ENCODE data around the gene SSR2. TPM values are rescaled to one million over a fixed set of nuclear protein-coding genes. Genes with fewer than 3 reads are reported as not detected.

The SSR2 gene
- total and polyA plus RNA-seq, 8 donors = 67.1 to 354 (median 232) TPM

DNA sequence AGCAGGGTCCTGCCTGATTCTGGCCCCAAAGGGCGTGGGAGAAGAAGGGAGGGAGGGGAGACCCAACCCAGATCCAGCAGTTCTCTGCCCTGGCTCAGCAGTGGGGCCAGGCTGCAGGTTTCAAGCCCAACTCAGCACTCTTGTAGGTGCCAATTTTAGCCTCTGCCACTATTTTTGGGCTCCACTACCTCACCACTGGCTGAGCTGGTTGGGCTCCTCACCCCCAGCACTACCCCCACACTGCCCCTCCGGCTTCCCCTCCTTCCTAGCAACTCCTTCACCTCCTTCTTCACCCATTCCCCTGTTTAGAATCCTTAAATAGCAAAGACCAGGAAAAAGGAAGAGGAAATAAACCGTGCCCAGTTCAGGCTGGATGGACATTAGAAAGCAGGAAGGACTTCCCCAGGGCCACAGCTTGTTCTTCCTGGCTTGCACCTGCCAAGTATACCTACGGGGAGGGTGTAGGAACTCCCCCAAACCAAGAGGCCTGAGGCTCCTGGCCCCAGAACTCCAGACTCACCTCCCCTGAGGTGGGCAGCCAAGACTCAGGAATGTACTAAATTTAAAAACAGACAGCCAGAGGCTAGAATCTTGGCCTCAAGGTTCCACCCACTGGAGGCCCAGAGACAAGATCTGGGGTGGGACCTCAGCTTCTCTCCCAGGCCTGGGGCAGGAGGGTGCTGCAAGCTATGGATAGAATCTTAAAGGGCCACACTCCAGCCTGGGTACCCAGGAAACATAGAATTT is 41.0 kb downstream of the SSR2 start:
- Histone ChIP-seq H3K36me3 (no peaks in the 10 kb centered on the region), H3K9me3 (no peaks in the 10 kb centered on the region), H3K4me1 (peaks cover 75 to 88% (median 82%) of the 10 kb centered on the region in 4 donors), H3K27ac (peak overlapping the region; percentile 88 to 98 (median 93)), H3K27me3 (no peaks in the 10 kb centered on the region), H3K4me3 (peak overlapping the region; percentile 68 to 90 (median 72))
- intact Hi-C loops (cut with DNase I; ENCODE audit: low total_unique reads) = no loop called here
- DNase-seq = peak in 1 of 2 donors; percentile 60
- 10 to 27% (median 13%) methylated on average over 4 of the region's 4 CpGs for WGBS, 5 donors
- TF ChIP-seq POLR2A (IDR thresholded peaks at IDR 0.05) (no peak), EP300 (IDR thresholded peaks at IDR 0.05) (no peak), CTCF (IDR thresholded peaks at IDR 0.05) (no peak)

DNA sequence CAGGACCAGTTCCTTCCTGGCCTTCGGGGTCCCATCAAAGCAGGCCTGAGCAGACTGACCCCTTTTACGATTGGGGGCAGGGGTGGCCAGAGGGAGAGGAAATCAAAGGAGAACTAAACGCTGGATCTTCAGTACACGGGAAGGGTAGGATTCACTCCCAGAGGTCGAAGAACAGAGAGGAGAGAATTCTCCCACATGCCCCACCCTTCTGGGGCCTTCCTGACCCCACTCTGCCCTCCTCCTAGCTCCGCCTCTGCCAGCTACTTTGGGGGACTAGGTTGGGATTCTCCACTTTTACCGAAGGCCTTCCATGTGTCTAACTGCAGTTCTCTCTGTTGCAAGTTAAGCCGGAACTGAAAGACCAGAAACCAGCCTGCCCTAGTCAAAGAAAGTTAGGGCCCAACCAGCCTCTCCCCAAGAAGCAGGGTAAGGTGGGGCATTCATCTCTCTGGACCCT is 41.8 kb downstream of the SSR2 start:
- Histone ChIP-seq H3K4me3 (peak overlapping the region; percentile 68 to 90 (median 72)), H3K27ac (peak overlapping the region; percentile 88 to 98 (median 93)), H3K4me1 (peaks cover 75 to 88% (median 86%) of the 10 kb centered on the region in 4 donors), H3K9me3 (no peaks in the 10 kb centered on the region), H3K27me3 (no peaks in the 10 kb centered on the region), H3K36me3 (peaks cover 0 to 3% (median 0%) of the 10 kb centered on the region in 4 donors)
- 4 to 10% (median 8%) methylated on average over 8 of the region's 8 CpGs for WGBS, 5 donors
- peak in 1 of 2 donors; percentile 61 for DNase-seq
- intact Hi-C loops (cut with DNase I; ENCODE audit: low total_unique reads) = no loop called here
- no peak for TF ChIP-seq CTCF (IDR thresholded peaks at IDR 0.05)
- no peak for TF ChIP-seq POLR2AphosphoS5 (IDR thresholded peaks at IDR 0.05)

DNA sequence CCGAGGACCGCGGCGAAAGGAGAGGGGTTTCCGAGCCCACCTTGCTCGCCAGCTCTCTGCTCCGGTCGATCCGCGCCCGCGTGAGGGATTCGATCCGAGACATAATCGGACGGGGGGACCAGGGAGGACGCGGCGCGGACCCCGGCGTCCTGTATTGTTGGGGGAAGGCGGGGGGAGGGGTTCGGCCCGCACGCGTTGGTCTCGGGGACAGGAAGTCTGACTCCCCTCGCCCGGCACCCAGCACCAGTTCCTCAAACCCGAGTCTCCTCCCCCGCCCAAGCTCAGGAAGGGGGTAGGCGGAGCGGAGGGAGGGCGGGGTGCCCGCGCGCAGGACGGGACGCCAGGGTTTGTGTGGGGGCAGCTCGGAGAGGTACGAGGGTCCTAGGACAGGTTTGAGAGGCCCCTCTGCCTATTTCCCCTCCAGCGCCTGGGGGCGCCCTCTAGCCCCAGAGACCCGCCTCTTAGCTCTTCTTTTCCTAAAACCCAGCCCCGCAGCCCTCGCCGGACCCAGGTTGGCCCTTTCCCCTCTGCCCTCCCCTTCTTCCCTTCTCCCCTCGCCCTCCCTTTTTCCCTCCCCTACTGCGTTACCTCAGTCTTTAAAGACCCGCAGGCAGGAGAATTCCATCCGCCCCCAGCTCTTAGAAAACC is 42.3 kb downstream of the SSR2 start, which contains the start of gene ARHGEF2:
Gene ARHGEF2, minus strand, starts transcription at position 223 of the 648 bp plus-strand sequence. Its CDS starts 120 bp downstream, at position 103.
- intact Hi-C loops (cut with DNase I; ENCODE audit: low total_unique reads) = no loop called here
- peaks cover 76 to 88% (median 86%) of the 10 kb centered on the region in 4 donors for H3K4me1 ChIP-seq
- H3K4me3 ChIP-seq = peak within 1 kb of the TSS; percentile 68 to 90 (median 72)
- WGBS, 5 donors = 0 to 1% (median 1%) methylated on average over 14 to 51 of the region's 52 CpGs
- H3K27me3 ChIP-seq = no peaks in the 10 kb centered on the region
- no peaks in the 10 kb centered on the region for H3K9me3 ChIP-seq
- DNase-seq = peak; percentile 77 to 92
- TF ChIP-seq EP300 (IDR thresholded peaks at IDR 0.05) (no peak), POLR2A (IDR thresholded peaks at IDR 0.05) (peak in 1 of 4 donors; percentile 36), CTCF (IDR thresholded peaks at IDR 0.05) (peak in 1 of 7 experiments; percentile 11), POLR2AphosphoS5 (IDR thresholded peaks at IDR 0.05) (peak in 2 of 3 donors; percentile 77)
- H3K36me3 ChIP-seq = peaks cover 0 to 4% (median 0%) of the 10 kb centered on the region in 4 donors
- H3K27ac ChIP-seq = peak within 1 kb of the TSS; percentile 88 to 98 (median 93)

DNA sequence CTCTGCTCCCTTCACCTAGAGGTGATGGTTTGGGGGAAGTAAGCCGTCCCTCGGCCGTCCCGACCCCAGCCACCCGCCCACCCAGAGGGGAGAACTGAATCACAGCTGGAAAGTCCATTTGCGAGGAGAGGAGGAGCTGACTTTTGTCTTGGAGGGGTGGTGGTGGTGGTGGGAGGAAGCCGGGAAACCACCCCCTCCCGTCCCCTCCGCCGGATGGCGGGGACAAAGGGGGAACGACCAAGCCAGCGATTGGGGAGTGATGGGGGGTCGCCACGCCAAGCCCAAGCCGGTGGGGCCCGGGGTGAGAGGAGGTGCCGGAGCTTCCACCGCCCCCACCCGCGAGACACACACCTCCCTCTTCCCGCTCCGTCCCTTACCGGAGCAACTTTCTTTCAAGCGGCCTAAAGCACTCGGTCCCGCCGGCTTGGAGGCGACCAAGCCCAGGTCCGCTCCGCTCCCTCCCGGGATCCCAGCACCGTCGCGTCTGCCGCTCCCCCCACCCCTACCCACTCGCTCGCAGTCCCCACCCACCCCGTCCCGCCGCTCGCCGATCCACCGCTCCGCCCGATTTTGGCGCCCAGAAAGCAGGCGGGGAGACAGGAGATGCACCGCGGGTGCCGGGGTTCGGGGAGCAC is 42.9 kb downstream of the SSR2 start:
- 0 to 3% (median 0%) methylated on average over 24 to 52 of the region's 52 CpGs for WGBS, 5 donors
- Histone ChIP-seq H3K4me3 (peak overlapping the region; percentile 68 to 90 (median 72)), H3K9me3 (no peaks in the 10 kb centered on the region), H3K27me3 (no peaks in the 10 kb centered on the region), H3K36me3 (peaks cover 0 to 5% (median under 1%) of the 10 kb centered on the region in 4 donors), H3K4me1 (peaks cover 78 to 91% (median 86%) of the 10 kb centered on the region in 4 donors), H3K27ac (peak overlapping the region; percentile 88 to 98 (median 93))
- TF ChIP-seq POLR2AphosphoS5 (IDR thresholded peaks at IDR 0.05) (no peak), EP300 (IDR thresholded peaks at IDR 0.05) (no peak), POLR2A (IDR thresholded peaks at IDR 0.05) (no peak), CTCF (IDR thresholded peaks at IDR 0.05) (no peak)
- peak in 1 of 2 donors; percentile 82 for DNase-seq
- intact Hi-C loops (cut with DNase I; ENCODE audit: low total_unique reads) = no loop called here
